ENCODE data around the gene CLSTN3.

The CLSTN3 gene

DNA sequence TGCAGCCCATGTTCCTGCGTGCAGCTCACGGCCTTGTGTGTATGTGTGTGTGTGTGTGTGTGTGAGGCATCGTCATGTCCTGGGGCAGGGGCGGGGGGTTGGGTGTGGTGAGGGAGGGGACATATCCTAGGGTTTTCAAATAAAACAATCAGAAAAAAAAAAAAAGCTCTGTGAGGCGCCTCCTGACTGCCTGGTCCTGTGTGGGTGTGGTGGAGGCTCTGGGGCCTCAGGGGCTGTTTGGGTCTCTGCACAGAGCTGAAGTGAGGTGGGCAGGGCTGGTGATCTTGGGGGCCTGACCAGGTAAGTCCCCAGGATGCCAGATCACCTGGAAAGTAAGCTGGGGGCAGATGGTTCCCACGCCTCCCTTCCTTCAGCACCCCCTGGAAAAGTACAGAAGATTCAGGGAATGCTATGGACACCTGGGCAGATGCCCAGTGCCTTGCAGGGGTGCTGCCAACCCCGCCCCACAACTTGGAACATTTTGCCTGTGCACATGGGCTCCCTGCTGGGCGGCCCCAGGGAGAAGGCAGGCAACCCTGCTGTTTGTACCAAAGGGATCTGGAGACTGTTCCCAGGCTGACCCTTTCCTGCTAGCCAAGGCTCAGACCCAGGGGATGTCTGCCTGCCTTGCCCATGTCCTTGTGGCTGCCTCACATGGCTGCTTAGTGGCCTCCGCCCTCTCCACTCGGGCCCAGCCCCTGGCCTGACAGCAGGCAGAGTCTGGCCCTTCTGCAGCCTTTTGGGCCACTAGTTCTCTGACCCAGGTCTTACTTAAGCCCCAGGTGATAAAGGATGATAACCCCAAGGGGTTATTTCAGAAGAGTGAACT, 28.8 kb downstream of the CLSTN3 start:
- H3K79me2 ChIP-seq (ENCODE audit: control insufficient read depth, low read length) = no peaks in the 10 kb centered on the region
- no peak overlapping the region for H3K4me3 ChIP-seq (ENCODE audit: low read length)
- TF ChIP-seq, protein P1, sequence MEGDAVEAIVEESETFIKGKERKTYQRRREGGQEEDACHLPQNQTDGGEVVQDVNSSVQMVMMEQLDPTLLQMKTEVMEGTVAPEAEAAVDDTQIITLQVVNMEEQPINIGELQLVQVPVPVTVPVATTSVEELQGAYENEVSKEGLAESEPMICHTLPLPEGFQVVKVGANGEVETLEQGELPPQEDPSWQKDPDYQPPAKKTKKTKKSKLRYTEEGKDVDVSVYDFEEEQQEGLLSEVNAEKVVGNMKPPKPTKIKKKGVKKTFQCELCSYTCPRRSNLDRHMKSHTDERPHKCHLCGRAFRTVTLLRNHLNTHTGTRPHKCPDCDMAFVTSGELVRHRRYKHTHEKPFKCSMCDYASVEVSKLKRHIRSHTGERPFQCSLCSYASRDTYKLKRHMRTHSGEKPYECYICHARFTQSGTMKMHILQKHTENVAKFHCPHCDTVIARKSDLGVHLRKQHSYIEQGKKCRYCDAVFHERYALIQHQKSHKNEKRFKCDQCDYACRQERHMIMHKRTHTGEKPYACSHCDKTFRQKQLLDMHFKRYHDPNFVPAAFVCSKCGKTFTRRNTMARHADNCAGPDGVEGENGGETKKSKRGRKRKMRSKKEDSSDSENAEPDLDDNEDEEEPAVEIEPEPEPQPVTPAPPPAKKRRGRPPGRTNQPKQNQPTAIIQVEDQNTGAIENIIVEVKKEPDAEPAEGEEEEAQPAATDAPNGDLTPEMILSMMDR (IDR thresholded peaks at IDR 0.05; ENCODE audit: low read depth, low read length, poor library complexity, severe bottlenecking) = no peak
- no peak for TF ChIP-seq EZH2phosphoT487 (IDR thresholded peaks at IDR 0.05; ENCODE audit: borderline replicate concordance, low read length)
- H3K27ac ChIP-seq (ENCODE audit: low read depth, low read length) = no peak overlapping the region
- no peak overlapping the region for H3K4me2 ChIP-seq (ENCODE audit: low read length)
- H4K20me1 ChIP-seq (ENCODE audit: control insufficient read depth, insufficient read depth, low read depth, low read length) = no peaks in the 10 kb centered on the region
- no peaks in the 10 kb centered on the region for H3K4me1 ChIP-seq (ENCODE audit: control insufficient read depth, low read length)
- H3K9me3 ChIP-seq (ENCODE audit: control insufficient read depth, insufficient read depth, low read length) = no peaks in the 10 kb centered on the region
- H3K9me2 ChIP-seq (replicated peaks; ENCODE audit: control insufficient read depth, low read length) = no peaks in the 10 kb centered on the region
- no peaks in the 10 kb centered on the region for H3K36me3 ChIP-seq (ENCODE audit: control insufficient read depth, low read length)
- H3F3A ChIP-seq (ENCODE audit: control insufficient read depth, insufficient read depth) = no peaks in the 10 kb centered on the region
- no peaks in the 10 kb centered on the region for H3K27me3 ChIP-seq (ENCODE audit: control insufficient read depth, low read length)

DNA sequence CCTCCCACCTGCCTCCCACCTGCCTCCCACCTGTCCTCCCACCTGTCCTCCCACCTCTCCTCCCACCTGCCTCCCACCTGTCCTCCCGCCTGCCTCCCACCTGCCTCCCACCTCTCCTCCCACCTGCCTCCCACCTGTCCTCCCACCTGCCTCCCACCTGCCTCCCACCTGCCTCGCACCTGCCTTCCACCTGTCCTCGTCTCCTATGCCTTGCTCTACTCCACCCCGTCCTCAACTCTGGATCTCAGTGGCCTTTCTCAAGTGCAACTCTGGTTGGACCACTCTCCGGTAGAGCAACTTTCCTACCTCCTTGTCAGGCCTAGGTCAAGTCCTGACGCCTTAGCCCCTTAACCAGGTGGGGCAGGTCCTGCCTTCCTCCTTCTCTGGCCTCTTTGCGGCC, 30.0 kb downstream of the CLSTN3 start:
- H4K20me1 ChIP-seq (ENCODE audit: control insufficient read depth, insufficient read depth, low read depth, low read length) = no peaks in the 10 kb centered on the region
- no peaks in the 10 kb centered on the region for H3K79me2 ChIP-seq (ENCODE audit: control insufficient read depth, low read length)
- H3K9me3 ChIP-seq (ENCODE audit: control insufficient read depth, insufficient read depth, low read length) = no peaks in the 10 kb centered on the region
- no peaks in the 10 kb centered on the region for H3K9me2 ChIP-seq (replicated peaks; ENCODE audit: control insufficient read depth, low read length)
- TF ChIP-seq, protein P1 (IDR thresholded peaks at IDR 0.05; ENCODE audit: low read depth, low read length, poor library complexity, severe bottlenecking) = no peak
- no peak for TF ChIP-seq EZH2phosphoT487 (IDR thresholded peaks at IDR 0.05; ENCODE audit: borderline replicate concordance, low read length)
- H3K27me3 ChIP-seq (ENCODE audit: control insufficient read depth, low read length) = no peaks in the 10 kb centered on the region
- no peak overlapping the region for H3K4me2 ChIP-seq (ENCODE audit: low read length)
- no peaks in the 10 kb centered on the region for H3F3A ChIP-seq (ENCODE audit: control insufficient read depth, insufficient read depth)
- no peaks in the 10 kb centered on the region for H3K4me1 ChIP-seq (ENCODE audit: control insufficient read depth, low read length)
- no peak overlapping the region for H3K4me3 ChIP-seq (ENCODE audit: low read length)
- no peaks in the 10 kb centered on the region for H3K36me3 ChIP-seq (ENCODE audit: control insufficient read depth, low read length)
- H3K27ac ChIP-seq (ENCODE audit: low read depth, low read length) = no peak overlapping the region

DNA sequence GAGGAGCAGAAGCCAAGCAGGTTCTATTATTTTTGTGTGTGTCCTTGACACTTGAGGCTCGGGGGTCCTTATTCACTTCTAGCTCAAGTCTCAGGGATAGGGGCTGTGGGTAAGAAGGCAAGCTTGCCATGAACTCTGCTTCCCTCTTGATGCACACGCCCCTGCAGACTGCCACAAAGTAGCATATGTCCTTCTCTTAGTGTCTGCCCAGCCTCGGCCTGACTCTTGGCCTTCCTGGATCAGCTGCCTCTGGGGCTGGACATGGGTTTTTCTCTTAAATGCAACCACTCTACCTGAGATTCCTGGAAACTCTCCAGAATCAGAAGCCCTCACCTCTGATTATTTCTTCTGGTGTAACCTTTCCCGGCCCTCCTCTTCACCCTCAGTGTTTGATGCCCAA, 31.2 kb downstream of the CLSTN3 start:
- no peaks in the 10 kb centered on the region for H3K9me3 ChIP-seq (ENCODE audit: control insufficient read depth, insufficient read depth, low read length)
- no peak overlapping the region for H3K4me3 ChIP-seq (ENCODE audit: low read length)
- no peaks in the 10 kb centered on the region for H3K9me2 ChIP-seq (replicated peaks; ENCODE audit: control insufficient read depth, low read length)
- TF ChIP-seq, protein P1 (IDR thresholded peaks at IDR 0.05; ENCODE audit: low read depth, low read length, poor library complexity, severe bottlenecking) = no peak
- TF ChIP-seq EZH2phosphoT487 (IDR thresholded peaks at IDR 0.05; ENCODE audit: borderline replicate concordance, low read length) = no peak
- no peaks in the 10 kb centered on the region for H3F3A ChIP-seq (ENCODE audit: control insufficient read depth, insufficient read depth)
- no peaks in the 10 kb centered on the region for H3K79me2 ChIP-seq (ENCODE audit: control insufficient read depth, low read length)
- H3K27me3 ChIP-seq (ENCODE audit: control insufficient read depth, low read length) = no peaks in the 10 kb centered on the region
- no peaks in the 10 kb centered on the region for H3K36me3 ChIP-seq (ENCODE audit: control insufficient read depth, low read length)
- no peaks in the 10 kb centered on the region for H3K4me1 ChIP-seq (ENCODE audit: control insufficient read depth, low read length)
- no peak overlapping the region for H3K27ac ChIP-seq (ENCODE audit: low read depth, low read length)
- H3K4me2 ChIP-seq (ENCODE audit: low read length) = no peak overlapping the region
- no peaks in the 10 kb centered on the region for H4K20me1 ChIP-seq (ENCODE audit: control insufficient read depth, insufficient read depth, low read depth, low read length)
